ENCODE results near the gene EDIL3. TPM values are rescaled to one million over a fixed set of nuclear protein-coding genes. Genes with fewer than 3 reads are reported as not detected.

The EDIL3 gene
- total RNA-seq, 4 donors from 2014 or later: 14.8 to 29.0 (median 20.2) TPM

DNA sequence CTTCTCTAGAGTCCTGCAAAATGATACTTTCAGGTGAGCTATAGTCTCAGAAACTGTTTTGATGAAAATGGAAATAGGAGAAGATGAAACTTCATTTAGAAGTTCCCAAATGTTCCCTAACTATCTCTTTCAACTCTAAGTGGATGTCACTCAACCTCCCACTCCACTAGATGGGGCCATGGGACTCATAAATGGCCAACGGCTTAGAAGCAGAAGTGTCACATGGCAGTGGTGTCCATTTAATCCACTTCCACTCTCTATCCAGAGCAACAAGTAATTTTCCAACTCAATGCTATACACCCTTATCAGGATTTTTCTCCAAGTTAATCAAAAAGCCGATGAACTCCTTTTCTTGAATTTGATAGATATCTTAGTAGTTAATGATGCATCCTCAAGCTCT is 295.7 kb downstream of the EDIL3 start:
- WGBS, 2 donors: 71 to 79% methylated on average over 2 of the region's 2 CpGs
- H3K4me3 ChIP-seq (ENCODE audit: low read depth, poor library complexity, severe bottlenecking): no peak overlapping the region

DNA sequence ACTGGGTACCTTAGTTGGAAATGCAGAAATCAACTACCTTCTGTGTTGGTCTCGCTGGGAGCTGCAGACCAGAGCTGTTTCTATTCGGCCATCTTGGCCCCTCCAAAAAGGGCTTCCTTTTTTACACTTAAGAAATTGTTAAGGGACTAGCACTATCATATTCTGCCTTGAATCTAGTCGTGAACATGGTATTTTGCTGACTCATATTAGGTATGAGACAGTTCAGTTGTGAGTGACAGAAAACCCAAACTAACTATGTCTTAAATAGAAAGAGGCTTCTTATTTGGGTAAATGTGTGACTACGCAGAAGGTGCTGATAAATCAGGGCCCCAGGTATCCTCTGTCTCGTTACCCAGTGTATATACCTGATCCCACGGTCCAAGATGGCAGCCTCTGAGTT is 298.2 kb downstream of the EDIL3 start:
- DNase-seq (ENCODE audit: low spot score in 2 of 2): no peak
- intact Hi-C loops (cut with DNase I; ENCODE audit: low total_unique reads): no loop called here
- no peak for TF ChIP-seq POLR2A (IDR thresholded peaks at IDR 0.05)
- TF ChIP-seq, protein P1, sequence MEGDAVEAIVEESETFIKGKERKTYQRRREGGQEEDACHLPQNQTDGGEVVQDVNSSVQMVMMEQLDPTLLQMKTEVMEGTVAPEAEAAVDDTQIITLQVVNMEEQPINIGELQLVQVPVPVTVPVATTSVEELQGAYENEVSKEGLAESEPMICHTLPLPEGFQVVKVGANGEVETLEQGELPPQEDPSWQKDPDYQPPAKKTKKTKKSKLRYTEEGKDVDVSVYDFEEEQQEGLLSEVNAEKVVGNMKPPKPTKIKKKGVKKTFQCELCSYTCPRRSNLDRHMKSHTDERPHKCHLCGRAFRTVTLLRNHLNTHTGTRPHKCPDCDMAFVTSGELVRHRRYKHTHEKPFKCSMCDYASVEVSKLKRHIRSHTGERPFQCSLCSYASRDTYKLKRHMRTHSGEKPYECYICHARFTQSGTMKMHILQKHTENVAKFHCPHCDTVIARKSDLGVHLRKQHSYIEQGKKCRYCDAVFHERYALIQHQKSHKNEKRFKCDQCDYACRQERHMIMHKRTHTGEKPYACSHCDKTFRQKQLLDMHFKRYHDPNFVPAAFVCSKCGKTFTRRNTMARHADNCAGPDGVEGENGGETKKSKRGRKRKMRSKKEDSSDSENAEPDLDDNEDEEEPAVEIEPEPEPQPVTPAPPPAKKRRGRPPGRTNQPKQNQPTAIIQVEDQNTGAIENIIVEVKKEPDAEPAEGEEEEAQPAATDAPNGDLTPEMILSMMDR (IDR thresholded peaks at IDR 0.05): no peak
- 92 to 94% methylated on average over 6 of the region's 6 CpGs for WGBS, 2 donors
- no peak overlapping the region for H3K4me3 ChIP-seq (ENCODE audit: low read depth, poor library complexity, severe bottlenecking)

More for the DNA sequence above, 295.7 kb downstream of the EDIL3 start:
- intact Hi-C loops (cut with DNase I; ENCODE audit: low total_unique reads): no loop called here
- DNase-seq (ENCODE audit: low spot score in 2 of 2): no peak
- TF ChIP-seq POLR2A (IDR thresholded peaks at IDR 0.05): no peak
- TF ChIP-seq, protein P1 (IDR thresholded peaks at IDR 0.05): no peak

DNA sequence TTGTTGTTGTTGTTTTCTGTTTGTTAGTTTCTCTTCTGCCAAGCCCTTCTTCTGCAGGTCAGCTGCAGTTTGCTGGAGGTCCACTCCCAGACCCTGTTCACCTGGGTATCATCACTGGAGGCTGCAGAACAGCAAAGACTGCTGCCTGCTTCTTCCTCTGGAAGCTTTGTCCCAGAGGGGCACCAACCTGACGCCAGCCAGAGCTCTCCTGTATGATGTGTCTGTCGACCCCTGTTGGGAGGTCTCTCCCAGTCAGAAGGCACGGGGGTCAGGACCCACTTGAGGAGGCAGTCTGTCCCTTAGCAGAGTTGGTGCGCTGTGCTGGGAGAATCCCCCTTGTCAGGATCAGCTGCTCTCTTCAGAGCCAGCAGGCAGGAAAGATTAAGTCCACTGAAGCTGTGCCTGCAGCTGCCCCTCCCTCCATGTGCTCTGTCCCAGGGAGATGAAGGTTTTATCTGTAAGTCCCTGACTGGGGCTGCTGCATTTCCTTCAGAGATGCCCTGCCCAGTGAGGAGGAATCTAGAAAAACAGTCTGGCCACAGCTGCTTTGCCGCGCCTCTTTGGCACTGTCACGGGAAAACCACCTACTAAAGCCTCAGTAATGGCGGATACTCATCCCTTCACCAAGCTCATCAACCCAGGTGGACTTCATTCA is 299.2 kb downstream of the EDIL3 start:
- no peak overlapping the region for H3K4me3 ChIP-seq (ENCODE audit: low read depth, poor library complexity, severe bottlenecking)
- no peak for TF ChIP-seq POLR2A (IDR thresholded peaks at IDR 0.05)
- TF ChIP-seq, protein P1 (IDR thresholded peaks at IDR 0.05): no peak
- no peak for DNase-seq (ENCODE audit: low spot score in 2 of 2)
- intact Hi-C loops (cut with DNase I; ENCODE audit: low total_unique reads): no loop called here
- 81 to 90% methylated on average over 8 of the region's 8 CpGs for WGBS, 2 donors

DNA sequence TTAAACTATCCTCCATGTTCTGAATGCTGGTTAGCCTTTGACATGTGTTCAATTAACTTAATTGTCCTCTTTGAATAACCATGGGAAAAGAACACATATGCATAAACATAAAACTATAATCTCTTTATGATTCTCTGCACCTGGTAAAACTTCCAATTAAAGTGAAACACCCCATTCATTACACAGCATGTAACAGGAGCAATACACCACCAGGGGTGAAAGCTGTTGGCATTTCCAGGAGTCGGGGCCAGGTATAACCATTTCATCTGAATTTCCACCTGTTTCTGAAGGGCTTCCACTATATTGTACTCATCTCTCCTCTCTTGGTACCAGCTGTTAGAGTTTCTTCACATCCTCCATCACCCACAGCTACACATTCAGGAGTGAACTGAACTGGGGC is 303.8 kb downstream of the EDIL3 start:
- no peak for DNase-seq (ENCODE audit: low spot score in 2 of 2)
- H3K4me3 ChIP-seq (ENCODE audit: low read depth, poor library complexity, severe bottlenecking): no peak overlapping the region
- intact Hi-C loops (cut with DNase I; ENCODE audit: low total_unique reads): no loop called here
- TF ChIP-seq, protein P1 (IDR thresholded peaks at IDR 0.05): no peak
- no peak for TF ChIP-seq POLR2A (IDR thresholded peaks at IDR 0.05)
- WGBS, 2 donors: 72 to 85% methylated on average over 1 of the region's 1 CpG

DNA sequence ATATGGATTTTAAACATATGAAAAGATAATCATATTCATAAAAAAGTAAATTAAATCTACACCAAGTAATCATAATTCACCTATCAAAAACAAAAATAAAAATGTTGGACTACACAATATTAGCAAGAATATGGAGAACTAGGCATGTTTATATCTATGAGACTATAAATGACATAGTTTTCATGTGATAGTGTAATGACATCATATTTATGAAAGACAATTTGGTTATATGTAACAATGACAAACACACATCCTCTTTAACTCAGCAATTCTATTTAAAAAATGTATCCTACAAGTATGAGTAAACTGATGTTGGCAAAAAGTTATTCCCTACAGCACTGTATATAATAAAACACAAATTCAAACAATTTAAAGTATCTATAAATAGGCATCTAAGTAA is 312.3 kb downstream of the EDIL3 start:
- intact Hi-C loops (cut with DNase I; ENCODE audit: low total_unique reads): no loop called here
- no peak for DNase-seq (ENCODE audit: low spot score in 2 of 2)
- no peak for TF ChIP-seq POLR2A (IDR thresholded peaks at IDR 0.05)
- TF ChIP-seq, protein P1 (IDR thresholded peaks at IDR 0.05): no peak
- no peak overlapping the region for H3K4me3 ChIP-seq (ENCODE audit: low read depth, poor library complexity, severe bottlenecking)

DNA sequence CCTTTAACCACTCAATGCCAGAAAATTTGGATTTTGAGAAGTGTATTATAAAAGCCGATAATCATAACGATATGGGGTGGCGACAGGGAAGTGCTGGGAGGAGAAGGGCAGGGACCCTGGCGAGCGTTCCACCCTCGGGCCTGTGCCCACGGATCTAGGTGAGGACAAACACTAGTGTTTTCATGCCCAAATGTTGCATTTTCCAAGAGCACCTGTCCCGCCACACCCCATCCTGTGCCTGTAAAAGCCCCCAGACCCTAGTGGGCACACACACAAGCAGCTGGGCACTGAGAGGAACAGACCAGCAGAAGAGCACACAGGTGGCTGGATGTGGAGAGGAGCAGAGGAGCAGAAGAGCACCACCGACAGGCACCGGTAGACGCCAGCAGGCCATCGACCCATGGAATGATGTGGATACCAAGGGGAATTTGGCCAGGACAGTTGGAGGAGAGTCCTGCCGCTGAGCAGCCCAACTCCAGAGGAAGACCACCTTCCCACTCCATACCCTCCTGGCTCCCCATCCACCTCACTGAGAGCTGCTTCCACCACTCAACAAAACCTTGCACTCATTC is 315.0 kb downstream of the EDIL3 start:
- TF ChIP-seq POLR2A (IDR thresholded peaks at IDR 0.05): no peak
- TF ChIP-seq, protein P1 (IDR thresholded peaks at IDR 0.05): no peak
- WGBS, 2 donors: 95 to 96% methylated on average over 13 of the region's 13 CpGs
- intact Hi-C loops (cut with DNase I; ENCODE audit: low total_unique reads): no loop called here
- no peak for DNase-seq (ENCODE audit: low spot score in 2 of 2)
- no peak overlapping the region for H3K4me3 ChIP-seq (ENCODE audit: low read depth, poor library complexity, severe bottlenecking)

Measured in lower leg skin (tissue), 4 donors.